ENCODE measurements around the gene COG4.

GRCh38 chr16:70484867-70485266 lies 38.5 kb downstream of the COG4 start:
- TF ChIP-seq CTCF (IDR thresholded peaks at IDR 0.05) = no peak
- TF ChIP-seq EP300 (IDR thresholded peaks at IDR 0.05) = no peak
